ENCODE measurements around the gene ELAC2. TPM values are rescaled to one million over a fixed set of nuclear protein-coding genes. Genes with fewer than 3 reads are reported as not detected.

The ELAC2 gene
- total RNA-seq, 1 experiment from 2014 or later: 35.1 TPM

DNA sequence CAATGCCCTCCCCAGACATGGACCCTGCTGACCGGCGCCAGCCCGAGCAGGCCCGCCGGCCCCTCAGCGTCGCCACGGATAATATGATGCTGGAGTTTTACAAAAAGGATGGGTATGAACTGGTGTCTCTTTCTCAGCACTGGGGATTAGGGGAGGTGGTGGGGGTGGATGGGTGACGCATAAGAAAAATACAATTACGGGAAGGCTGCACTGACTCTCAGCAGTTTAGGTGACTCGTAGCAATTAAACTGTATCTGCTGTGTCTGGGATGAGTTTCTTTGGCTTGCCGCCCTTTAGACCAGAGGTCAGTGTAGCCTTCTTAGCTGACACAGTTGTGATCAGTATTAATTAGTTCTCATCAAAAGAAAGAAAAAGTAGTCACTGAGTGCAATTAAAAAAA is 59.0 kb downstream of the ELAC2 start:
- no peak for DNase-seq (ENCODE audit: low spot score)

DNA sequence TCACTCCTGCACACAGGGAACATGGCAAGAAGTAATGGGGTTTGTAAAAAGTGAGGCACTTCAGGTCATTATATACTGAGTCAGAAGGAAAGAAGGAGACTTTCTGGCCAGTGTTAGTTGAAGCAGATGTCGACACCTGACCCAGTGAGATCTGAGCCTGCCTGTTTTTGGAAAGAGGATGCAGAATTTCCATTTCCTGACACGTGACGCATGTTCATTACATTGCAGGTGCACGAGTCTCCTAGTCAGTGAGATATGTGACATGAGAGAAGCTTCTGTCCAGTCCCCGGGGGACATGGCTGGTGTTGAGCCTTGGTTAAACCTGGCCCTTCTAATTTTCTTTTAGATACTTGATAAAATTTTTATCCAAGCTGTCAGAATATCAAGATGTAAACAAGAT is 62.3 kb downstream of the ELAC2 start:
- no peak for DNase-seq (ENCODE audit: low spot score)

DNA sequence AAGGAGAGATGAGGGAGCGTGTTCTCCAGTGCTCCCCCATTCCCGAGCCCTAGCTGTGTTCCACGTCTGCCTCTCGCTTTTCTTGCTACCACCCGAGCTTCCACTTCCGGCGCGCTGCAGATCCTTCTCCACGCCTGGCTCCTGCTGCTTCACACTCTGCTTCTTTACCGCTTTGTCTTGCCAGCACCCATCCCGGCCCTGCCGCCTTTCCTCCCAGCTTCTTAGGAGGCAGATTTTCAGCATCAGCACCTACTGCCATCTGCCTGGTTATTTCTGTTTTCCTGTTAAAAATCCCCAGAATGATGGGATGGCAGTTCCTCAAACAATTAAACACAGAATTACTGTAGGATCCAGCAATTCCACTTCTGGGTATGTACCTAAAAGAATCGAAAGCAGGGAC is 64.7 kb downstream of the ELAC2 start:
- DNase-seq (ENCODE audit: low spot score): no peak

DNA sequence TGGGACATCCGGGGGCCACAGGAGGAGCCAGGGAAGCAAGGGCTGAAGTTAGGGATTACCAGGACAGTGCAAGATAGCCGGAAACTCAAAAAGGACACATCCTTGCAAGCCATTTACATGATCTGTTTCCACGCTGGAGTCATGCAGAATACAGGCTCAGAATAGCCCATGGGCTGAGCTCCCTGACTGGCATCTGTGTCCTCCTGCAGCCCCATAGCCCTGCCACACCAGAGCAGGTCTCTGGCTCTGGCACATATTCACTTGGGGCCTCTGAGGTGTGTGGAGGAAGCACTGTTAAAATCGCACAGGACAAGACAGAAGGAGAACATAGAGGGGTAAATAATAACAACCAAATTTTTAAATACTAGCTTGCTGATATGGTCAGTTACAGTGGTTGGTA is 65.8 kb downstream of the ELAC2 start:
- DNase-seq (ENCODE audit: low spot score): no peak

DNA sequence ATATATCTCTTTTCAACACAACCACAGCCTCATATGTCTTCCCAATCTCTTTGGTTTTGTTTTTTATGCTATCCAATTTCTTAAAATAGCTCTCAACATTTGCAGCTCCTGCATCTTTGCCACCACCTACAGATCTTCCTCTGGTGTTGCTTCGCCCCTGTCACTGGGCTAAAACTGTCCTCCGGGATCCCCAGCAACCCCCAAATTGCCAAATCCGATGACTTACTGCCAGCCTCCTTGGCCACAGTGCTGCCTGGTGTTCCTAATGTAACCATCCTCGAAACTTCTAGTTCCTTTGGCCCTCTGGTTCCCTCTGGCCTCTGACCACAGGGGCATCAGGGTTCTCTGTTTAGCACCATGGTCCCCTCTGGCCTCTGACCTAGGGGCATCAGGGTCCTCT is 70.8 kb downstream of the ELAC2 start:
- no peak for DNase-seq (ENCODE audit: low spot score)

Other genes starting within 250 kb of the ELAC2 start
- gene ARHGAP44, start 228.5 kb downstream of the ELAC2 start, total RNA-seq (2014; rRNA removed; shearing (Covaris generic)): 0.33 and 1.7 TPM in 2 replicates

All from H4 (cell line).